NCI-H1105 treated with DMSO at 0.1 percent for 48 hours (cell line): ENCODE measurements around the gene COPS3.
"Not testable (repeated sequence)": the region's sequence is repeated elsewhere in the genome, so short reads cannot be mapped to it uniquely, and the experiment has no call there.

ENCODE experiments used
- DNase-seq: peaks from one replicate; lab custom pipeline; 2025; lab: John Stamatoyannopoulos, UW

The COPS3 gene

GRCh38 chr17:17301659-17302058 is 20.6 kb upstream of the COPS3 start:
- DNase-seq: not testable (repeated sequence)

- no peak for DNase-seq
These were observed 19.9 kb upstream of the COPS3 start for GRCh38 chr17:17300624-17301568.

DNA sequence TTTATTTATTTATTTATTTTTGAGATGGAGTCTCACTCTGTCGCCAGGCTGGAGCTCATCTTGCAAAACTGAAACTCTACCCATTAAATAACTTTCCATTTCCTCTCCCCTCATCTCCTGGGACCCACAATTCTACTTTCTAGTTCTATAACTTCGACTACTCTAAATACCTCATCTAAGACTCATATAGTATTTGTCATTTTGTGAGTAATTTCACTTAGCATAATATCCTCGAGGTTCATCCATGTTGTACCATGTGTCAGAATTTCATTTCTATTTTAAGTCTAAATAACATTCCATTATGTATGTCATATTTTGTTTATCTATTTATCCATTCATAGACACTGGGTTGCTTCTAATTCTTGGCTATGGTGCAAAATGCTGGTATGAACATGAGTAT is 17.1 kb upstream of the COPS3 start:
- DNase-seq: no peak

- DNase-seq: no peak
These were observed 16.2 kb upstream of the COPS3 start for GRCh38 chr17:17297217-17297616.

- no peak for DNase-seq
These were observed 14.1 kb upstream of the COPS3 start for GRCh38 chr17:17295141-17295540.

DNA sequence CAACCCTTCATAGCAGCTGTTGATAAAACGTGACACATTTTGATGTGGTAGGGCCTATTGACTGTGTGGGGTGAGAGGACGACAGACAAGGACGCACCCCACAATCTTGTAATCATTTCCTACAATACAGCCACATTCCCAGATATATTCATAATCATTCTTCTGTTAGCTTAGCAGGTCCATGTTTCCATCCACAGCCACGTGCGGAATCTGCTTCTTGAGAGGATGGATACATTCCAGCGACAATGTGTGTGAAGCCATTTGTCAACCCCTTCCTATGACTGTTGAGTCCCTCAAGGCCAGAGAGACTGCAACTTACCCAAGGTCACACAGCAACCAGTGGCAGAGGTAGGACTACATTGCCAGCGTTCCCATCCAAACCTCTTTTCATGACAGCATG is 8.7 kb upstream of the COPS3 start:
- DNase-seq: no peak

DNA sequence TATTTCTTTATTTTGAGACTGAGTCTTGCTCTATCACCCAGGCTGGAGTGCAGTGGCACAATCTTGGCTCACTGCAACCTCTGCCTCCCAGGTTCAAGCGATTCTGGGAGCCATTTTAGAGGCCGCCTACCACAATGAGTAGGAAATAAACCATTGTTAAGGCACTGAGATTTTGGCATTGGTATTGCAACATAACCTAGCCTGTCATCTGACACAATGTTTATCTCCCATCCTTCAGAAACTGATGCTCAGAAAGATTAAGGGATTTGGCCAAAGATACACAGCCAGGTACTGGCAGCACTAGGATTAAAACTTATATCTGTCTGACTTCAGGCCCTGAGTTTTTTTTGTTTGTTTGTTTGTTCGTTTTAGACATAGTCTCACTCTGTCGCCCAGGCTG is 8.0 kb upstream of the COPS3 start:
- no peak for DNase-seq

DNA sequence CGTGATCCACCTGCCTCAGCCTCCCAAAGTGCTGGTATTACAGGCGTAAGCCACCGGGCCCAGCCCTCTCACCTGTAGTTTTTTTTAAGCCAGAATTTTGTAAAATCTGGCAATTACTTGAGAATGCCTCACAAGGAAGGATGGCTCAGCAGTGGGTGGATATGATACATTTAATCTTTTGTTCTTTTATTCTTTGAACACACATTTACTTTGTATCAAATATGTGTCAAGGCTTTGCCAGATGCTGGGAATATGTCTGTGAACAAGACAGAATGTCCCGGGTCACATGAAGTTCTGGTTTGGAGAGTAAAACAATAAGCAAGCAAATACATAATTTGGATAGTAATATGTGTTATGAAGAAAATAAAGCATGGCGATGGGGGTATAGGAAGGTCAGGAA is 4.9 kb upstream of the COPS3 start:
- no peak for DNase-seq

DNA sequence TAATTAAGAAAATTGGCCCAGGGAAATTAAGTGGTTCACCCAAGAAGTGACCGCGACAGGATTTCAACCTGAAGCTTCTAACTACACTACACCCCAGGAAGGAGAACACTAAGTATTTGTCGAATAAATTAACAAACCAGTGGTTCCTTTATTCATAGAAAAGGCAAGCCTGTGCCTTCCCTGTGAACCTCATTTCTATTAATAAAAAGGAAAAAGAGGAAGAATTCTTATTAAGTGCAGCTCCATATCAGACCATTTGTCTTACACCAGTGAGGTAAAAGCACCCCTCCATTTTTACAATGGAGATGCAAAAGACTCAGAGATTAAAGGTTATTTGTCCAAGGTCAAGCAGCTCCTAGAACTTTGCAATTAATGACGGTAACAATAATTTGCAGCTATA is 1.7 kb downstream of the COPS3 start:
- no peak for DNase-seq

- not testable (repeated sequence) for DNase-seq
These were observed 3.6 kb downstream of the COPS3 start for GRCh38 chr17:17277431-17277830.

GRCh38 chr17:17275971-17276370 is 5.1 kb downstream of the COPS3 start:
- DNase-seq: no peak

DNA sequence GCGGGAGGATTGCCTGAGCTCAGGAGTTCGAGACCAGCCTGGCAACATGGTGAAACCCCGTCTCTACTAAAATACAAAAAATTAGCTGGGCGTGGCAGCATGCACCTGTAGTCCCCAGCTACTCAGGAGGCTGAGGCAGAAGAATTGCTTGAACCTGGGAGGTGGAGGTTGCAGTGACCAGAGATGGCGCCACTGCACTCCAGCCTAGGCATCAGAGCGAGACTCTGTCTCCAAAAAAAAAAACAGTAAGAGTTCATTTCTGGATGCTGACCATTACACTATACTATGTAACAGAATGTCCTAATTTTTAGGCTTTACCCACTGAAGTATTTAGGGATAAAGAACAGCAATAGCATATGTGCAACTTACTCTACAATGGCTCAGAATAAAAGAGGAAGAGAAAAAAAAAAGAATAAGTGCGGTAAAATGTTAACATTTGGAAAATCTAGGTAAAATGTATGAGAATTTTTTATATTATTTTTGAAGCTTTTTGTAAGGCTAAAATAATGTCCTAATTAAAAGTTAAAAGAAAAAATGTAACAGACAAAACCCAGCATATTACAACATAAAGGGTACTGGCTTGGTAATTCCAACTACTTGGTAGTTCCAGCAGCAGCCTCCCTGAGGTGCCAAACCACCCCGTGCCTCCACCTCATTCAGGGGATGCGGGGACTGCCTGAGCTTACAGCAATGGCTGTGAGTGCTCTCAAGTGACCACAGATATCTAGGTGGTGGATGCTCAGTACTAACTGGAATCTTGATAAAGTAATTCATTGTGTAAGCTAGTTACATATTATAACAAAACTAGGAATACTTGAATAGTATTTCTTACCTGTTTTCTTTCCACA is 10.9 kb downstream of the COPS3 start:
- DNase-seq: no peak

DNA sequence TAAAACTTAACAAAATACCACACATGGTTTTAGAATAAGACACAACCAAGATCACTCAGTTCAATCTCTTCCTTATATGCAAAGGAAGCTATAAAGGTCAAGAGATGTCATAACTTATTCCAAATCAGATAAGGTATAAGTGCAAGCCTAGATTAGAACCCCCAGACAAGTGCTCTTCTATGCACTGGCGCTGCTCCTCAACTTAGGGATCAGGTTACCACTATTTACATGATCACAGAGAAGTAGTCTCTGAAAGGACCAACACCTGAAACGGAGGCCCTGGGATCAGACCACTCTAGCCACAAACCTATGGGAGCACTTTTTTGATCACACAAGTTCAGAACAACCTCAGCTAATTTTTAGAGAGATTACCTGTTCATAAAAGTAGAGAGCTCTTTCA is 16.6 kb downstream of the COPS3 start:
- no peak for DNase-seq

DNA sequence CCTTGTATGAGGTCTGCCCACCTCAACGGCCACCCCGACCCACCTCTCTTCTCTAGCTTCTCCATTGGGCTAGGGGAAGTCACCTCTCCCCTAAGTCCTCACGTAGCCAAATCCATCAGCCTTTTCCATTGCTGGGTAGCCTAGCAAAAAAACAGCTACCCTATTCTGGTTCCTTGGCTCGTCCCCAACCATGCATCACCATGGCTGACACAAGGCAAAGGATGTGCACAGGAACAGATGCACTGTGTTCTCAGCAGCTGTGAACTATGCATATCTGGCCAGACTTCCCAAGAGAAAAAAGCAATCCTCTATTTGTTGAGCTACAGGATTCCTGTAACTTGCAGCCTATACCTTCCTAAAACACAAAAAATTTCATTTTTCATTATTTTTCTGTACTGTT is 22.0 kb downstream of the COPS3 start:
- no peak for DNase-seq

DNA sequence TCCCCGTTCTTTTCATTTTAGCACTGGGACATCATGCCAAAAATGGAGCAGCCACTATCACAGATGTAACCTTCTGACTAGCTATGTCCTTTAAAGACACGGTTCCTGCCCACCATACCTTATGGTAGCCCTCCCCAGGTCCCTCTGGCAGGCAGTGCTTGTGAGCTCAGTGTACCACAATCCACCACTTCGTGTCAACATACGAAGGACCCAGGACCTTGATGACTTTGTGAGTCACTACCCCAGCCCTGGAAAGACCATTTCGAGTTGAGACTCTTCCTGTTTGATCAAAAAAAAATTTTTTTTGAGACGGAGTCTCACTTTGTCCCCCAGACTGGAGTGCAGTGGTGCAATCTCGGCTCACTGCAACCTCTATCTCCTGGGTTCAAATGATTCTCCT is 23.0 kb downstream of the COPS3 start:
- no peak for DNase-seq

- no peak for DNase-seq
These were observed 24.7 kb downstream of the COPS3 start for GRCh38 chr17:17256316-17256715.

- not testable (repeated sequence) for DNase-seq
These were observed 25.4 kb downstream of the COPS3 start for GRCh38 chr17:17255689-17256088.

DNA sequence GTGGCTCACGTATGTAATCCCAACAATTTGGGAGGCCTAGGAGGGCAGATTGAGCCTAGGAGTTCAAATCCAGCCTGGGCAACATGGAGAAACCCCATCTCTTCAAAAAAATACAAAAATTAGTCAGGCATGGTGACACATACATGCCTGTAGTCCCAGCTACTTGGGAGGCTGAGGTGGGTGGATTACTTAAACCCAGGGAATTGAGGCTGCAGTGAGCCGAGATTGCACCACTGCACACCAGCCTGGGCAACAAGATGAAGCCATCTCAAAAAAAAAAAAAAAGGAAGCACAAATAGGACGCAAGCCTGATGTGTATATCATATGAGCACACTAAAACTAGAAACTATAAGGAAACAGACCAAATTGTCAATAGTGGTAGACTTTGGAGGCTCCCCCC is 27.0 kb downstream of the COPS3 start:
- DNase-seq: no peak

DNA sequence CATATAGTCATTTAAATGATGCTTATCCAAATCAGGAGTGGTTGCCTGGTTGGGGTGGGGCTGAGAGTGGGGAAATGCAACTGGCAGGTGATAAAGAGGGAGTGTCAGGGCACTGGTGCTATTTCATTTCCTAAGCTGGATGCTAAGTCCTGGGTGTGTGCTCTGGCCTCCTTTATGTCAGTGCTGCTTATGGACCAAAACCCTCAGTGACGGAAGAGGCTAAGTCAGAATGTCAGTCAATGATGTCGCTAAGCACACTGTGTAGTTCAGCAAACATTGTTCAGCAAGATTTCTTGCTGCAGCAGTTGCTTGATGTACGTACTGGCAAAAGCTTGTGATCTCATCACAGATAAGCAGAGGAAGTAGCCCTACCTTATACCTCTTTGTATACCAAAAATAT is 27.6 kb downstream of the COPS3 start:
- DNase-seq: no peak

- no peak for DNase-seq
These were observed 28.8 kb downstream of the COPS3 start for GRCh38 chr17:17252149-17252661.

GRCh38 chr17:17246879-17247278 is 34.2 kb downstream of the COPS3 start:
- DNase-seq: no peak

GRCh38 chr17:17243163-17243562 is 37.9 kb downstream of the COPS3 start:
- no peak for DNase-seq

GRCh38 chr17:17242246-17242645 is 38.8 kb downstream of the COPS3 start:
- DNase-seq: no peak
